GM18867 (cell line): Measurements from ENCODE around the gene SALL2.

Experiments used
- ATAC-seq: cut with Tn5 transposase; IDR thresholded peaks from one replicate; pipeline ENCODE4 v1.9.1; 2021; ENCODE audit warnings: mild to moderate bottlenecking, moderate library complexity; ENCODE audit not compliant: unreplicated experiment

SALL2 gene

GRCh38 chr14:21528381-21529348, 2.5 kb upstream of the SALL2 start:
- ATAC-seq = no peak

- ATAC-seq = no peak
These were observed 1.2 kb upstream of the SALL2 start for GRCh38 chr14:21527318-21527679.

GRCh38 chr14:21526672-21527317, 649 bp upstream of the SALL2 start:
- no peak for ATAC-seq

- no peak for ATAC-seq
These were observed 580 bp downstream of the SALL2 start for GRCh38 chr14:21525571-21525961.

GRCh38 chr14:21524575-21525490, 1.3 kb downstream of the SALL2 start:
- no peak for ATAC-seq

- ATAC-seq = no peak
These were observed 2.9 kb downstream of the SALL2 start for GRCh38 chr14:21523203-21523602.

- no peak for ATAC-seq
These were observed 4.6 kb downstream of the SALL2 start for GRCh38 chr14:21521501-21521900.

- no peak for ATAC-seq
These were observed 5.4 kb downstream of the SALL2 start for GRCh38 chr14:21520767-21521166.

- no peak for ATAC-seq
These were observed 7.4 kb downstream of the SALL2 start for GRCh38 chr14:21518725-21519124.

GRCh38 chr14:21514341-21514740, 11.8 kb downstream of the SALL2 start:
- no peak for ATAC-seq

- peak; percentile 96 for ATAC-seq
These were observed 15.2 kb downstream of the SALL2 start, which contains the start of gene METTL3 for GRCh38 chr14:21510735-21511657. Gene METTL3, minus strand, starts transcription at chr14:21511340. Its CDS starts 117 bp downstream, at chr14:21511223.

GRCh38 chr14:21509432-21510143, 16.6 kb downstream of the SALL2 start:
- no peak for ATAC-seq

- ATAC-seq = no peak
These were observed 19.6 kb downstream of the SALL2 start for GRCh38 chr14:21506557-21506956.

GRCh38 chr14:21505012-21505553, 21.1 kb downstream of the SALL2 start:
- peak; percentile 90 for ATAC-seq

- no peak for ATAC-seq
These were observed 22.8 kb downstream of the SALL2 start for GRCh38 chr14:21503376-21503775.

GRCh38 chr14:21501568-21501967, 24.6 kb downstream of the SALL2 start:
- no peak for ATAC-seq

- no peak for ATAC-seq
These were observed 27.3 kb downstream of the SALL2 start for GRCh38 chr14:21498540-21499526.

GRCh38 chr14:21496453-21496852, 29.7 kb downstream of the SALL2 start:
- no peak for ATAC-seq
